ENCODE measurements around the gene ADAR. TPM values are rescaled to one million over a fixed set of nuclear protein-coding genes. Genes with fewer than 3 reads are reported as not detected.
A peak's percentile ranks its signal among the peaks of the same experiment; 100 is the strongest.

The ADAR gene
- total and polyA plus RNA-seq, 2 of the 8 experiments (the other 6 are each of a cell fraction or from before 2014, with no cell fraction given): 125 to 242 TPM

GRCh38 chr1:154614247-154614646 lies 6.3 kb upstream of the ADAR start:
- DNase-seq (ENCODE audit: low read depth in 1 of 2, low spot score in 2 of 2): no peak
- peaks cover 19 to 88% of the 10 kb centered on the region in 2 experiments for H3K79me2 ChIP-seq (ENCODE audit: control insufficient read depth in 1 of 2, insufficient read depth in 2 of 2, low read length in 2 of 2)
- WGBS, 2 experiments (ENCODE audit: extremely low coverage in 1 of 2, insufficient coverage in 1 of 2, insufficient read length in 1 of 2, insufficient replicate concordance in 2 of 2, low coverage in 1 of 2, low lambda C conversion rate in 2 of 2, missing lambda C conversion rate in 1 of 2): 83% methylated on average over 4 of the region's 4 CpGs; no CpG with 5 or more reads in 1 of the 2 experiments
- H3K79me1 ChIP-seq (ENCODE audit: low read depth, low read length): peaks cover 8% of the 10 kb centered on the region
- no peak overlapping the region for H3K56ac ChIP-seq (replicated peaks; ENCODE audit: insufficient read length, low read depth, low read length)
- no peak for TF ChIP-seq POLR2A (IDR thresholded peaks at IDR 0.05; ENCODE audit: control extremely low read depth in 1 of 2, low read depth in 2 of 2, low read length in 2 of 2)
- TF ChIP-seq, protein P1, sequence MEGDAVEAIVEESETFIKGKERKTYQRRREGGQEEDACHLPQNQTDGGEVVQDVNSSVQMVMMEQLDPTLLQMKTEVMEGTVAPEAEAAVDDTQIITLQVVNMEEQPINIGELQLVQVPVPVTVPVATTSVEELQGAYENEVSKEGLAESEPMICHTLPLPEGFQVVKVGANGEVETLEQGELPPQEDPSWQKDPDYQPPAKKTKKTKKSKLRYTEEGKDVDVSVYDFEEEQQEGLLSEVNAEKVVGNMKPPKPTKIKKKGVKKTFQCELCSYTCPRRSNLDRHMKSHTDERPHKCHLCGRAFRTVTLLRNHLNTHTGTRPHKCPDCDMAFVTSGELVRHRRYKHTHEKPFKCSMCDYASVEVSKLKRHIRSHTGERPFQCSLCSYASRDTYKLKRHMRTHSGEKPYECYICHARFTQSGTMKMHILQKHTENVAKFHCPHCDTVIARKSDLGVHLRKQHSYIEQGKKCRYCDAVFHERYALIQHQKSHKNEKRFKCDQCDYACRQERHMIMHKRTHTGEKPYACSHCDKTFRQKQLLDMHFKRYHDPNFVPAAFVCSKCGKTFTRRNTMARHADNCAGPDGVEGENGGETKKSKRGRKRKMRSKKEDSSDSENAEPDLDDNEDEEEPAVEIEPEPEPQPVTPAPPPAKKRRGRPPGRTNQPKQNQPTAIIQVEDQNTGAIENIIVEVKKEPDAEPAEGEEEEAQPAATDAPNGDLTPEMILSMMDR (IDR thresholded peaks at IDR 0.05; ENCODE audit: control extremely low read depth in 1 of 3, insufficient read depth in 1 of 3, low read depth in 1 of 3, low read length in 3 of 3): peak; percentile 27 to 34 (median 31); a peak in 2 of 4 replicates
- peak overlapping the region; percentile 39; the same call in 1 of the 2 replicates for H3K18ac ChIP-seq (ENCODE audit: extremely low read depth, low read length)
- no peak overlapping the region for H2AK5ac ChIP-seq (ENCODE audit: low read depth, low read length)
- H4K20me1 ChIP-seq (replicated peaks in 1 of 2; ENCODE audit: control insufficient read depth in 1 of 2, insufficient read depth in 2 of 2, low read length in 2 of 2): peaks cover under 1 to 4% of the 10 kb centered on the region in 2 experiments
- H3K4me3 ChIP-seq (ENCODE audit: extremely low read depth in 1 of 4, insufficient read depth in 2 of 4, low read depth in 3 of 4, low read length in 4 of 4): no peak overlapping the region
- H3K27ac ChIP-seq (ENCODE audit: low read depth, low read length): no peak overlapping the region
- peaks cover 7 to 24% (median 17%) of the 10 kb centered on the region in 4 experiments for H3K4me1 ChIP-seq (replicated peaks in 1 of 4; ENCODE audit: control insufficient read depth in 3 of 4, insufficient read depth in 4 of 4, low read length in 3 of 4)
- POLR2A ChIA-PET (ENCODE audit: partially characterized antibody): interaction anchor here (0.6 kb wide), 1 partner anchor 58 kb away, joined by 3 read pairs; no protein-coding TSS in a partner anchor
- H2BK20ac ChIP-seq (ENCODE audit: low read length): no peak overlapping the region
- no peak overlapping the region for H3K14ac ChIP-seq (ENCODE audit: insufficient read length)
- H3K23me2 ChIP-seq (ENCODE audit: low read depth, low read length): no peaks in the 10 kb centered on the region
- H3K9me3 ChIP-seq (ENCODE audit: insufficient read depth in 2 of 2, low read depth in 1 of 2, low read length in 1 of 2): no peaks in the 10 kb centered on the region
- H3K4me2 ChIP-seq (ENCODE audit: insufficient read depth in 1 of 2, low read depth in 2 of 2, low read length in 2 of 2): no peak overlapping the region
- no peak overlapping the region for H4K5ac ChIP-seq (ENCODE audit: insufficient read length, low read depth, low read length)
- no peak overlapping the region for H4K91ac ChIP-seq (replicated peaks; ENCODE audit: insufficient read length, low read length)
- no peaks in the 10 kb centered on the region for H3K36me3 ChIP-seq (ENCODE audit: control insufficient read depth in 2 of 4, insufficient read depth in 4 of 4, low read length in 3 of 4)
- no peak overlapping the region for H2BK5ac ChIP-seq (ENCODE audit: low read depth, low read length)
- no peak overlapping the region for H2BK120ac ChIP-seq (replicated peaks; ENCODE audit: low read depth, low read length)
- no peak overlapping the region for H3K9ac ChIP-seq (replicated peaks in 1 of 4; ENCODE audit: extremely low read depth in 1 of 4, low read depth in 3 of 4, low read length in 3 of 4)
- no peak overlapping the region for H2BK12ac ChIP-seq (ENCODE audit: low read depth, low read length)
- H3K4ac ChIP-seq (replicated peaks; ENCODE audit: insufficient read length, low read depth, low read length): no peak overlapping the region
- no peak overlapping the region for H2AFZ ChIP-seq (ENCODE audit: low read length)
- 0 out of 2 replicates have a peak overlapping the region, but pooled peaks have one; percentile 9 for H2BK15ac ChIP-seq (ENCODE audit: low read length)
- CTCF ChIA-PET (ENCODE audit: partially characterized antibody): interaction anchor here (1.2 to 1.9 kb wide), 2 partner anchors 9 to 264 kb away, joined by 3 to 7 read pairs; no protein-coding TSS in a partner anchor
- no peak for FAIRE-seq
- no peak overlapping the region for H3K23ac ChIP-seq (ENCODE audit: insufficient read length)
- no peaks in the 10 kb centered on the region for H3K27me3 ChIP-seq (replicated peaks in 1 of 4; ENCODE audit: control insufficient read depth in 3 of 4, extremely low read depth in 1 of 4, insufficient read depth in 3 of 4, low read length in 3 of 4)
- H4K8ac ChIP-seq (ENCODE audit: extremely low read depth, insufficient read depth, low read length): no peak overlapping the region
